Astrocyte (in vitro differentiated cells and primary cell): ENCODE data around the gene DDT.
"Not testable (repeated sequence)": the region's sequence is repeated elsewhere in the genome, so short reads cannot be mapped to it uniquely, and the experiment has no call there.

ENCODE experiments used
- EZH2 ChIP-seq: IDR thresholded peaks from 2 replicates; pipeline ENCODE4 v1.6.1; 2012; ENCODE audit warnings: mild to moderate bottlenecking, low read length, inconsistent platforms; ENCODE audit not compliant: insufficient read depth
- TF ChIP-seq, protein P1 (sequence below): IDR thresholded peaks from 2 replicates; pipeline ENCODE4 v1.5.1; 2011; ENCODE audit warnings: low read depth, mild to moderate bottlenecking, inconsistent platforms, low read length, moderate library complexity; ENCODE audit not compliant: insufficient read depth

DNA sequence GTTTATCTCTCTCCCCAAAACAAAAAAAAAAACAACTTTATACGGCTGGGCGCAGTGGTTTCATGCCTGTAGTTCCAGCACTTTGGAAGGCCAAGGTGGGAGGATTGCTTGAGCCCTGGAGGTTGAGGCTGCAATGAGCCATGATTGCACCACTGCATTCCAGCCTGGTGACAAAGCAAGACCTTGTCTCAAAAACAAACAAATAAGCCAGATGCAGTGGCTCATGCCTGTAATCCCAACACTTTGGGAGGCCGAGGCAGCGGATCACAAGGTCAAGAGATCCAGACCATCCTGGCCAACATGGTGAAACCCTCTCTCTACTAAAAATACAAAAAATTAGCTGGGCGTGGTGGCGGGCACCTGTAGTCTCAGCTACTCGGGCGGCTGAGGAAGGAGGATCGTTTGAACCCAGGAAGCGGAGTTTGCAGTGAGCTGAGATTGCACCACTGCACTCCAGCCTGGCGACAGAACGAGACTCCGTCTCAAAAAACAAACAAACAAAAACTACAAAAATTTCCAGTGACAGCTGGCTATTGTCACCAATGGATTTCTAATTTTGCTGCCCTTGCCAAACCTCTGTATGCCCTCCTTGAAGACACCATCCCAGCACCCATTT lies 52.5 kb downstream of the DDT start:
- TF ChIP-seq, protein P1, sequence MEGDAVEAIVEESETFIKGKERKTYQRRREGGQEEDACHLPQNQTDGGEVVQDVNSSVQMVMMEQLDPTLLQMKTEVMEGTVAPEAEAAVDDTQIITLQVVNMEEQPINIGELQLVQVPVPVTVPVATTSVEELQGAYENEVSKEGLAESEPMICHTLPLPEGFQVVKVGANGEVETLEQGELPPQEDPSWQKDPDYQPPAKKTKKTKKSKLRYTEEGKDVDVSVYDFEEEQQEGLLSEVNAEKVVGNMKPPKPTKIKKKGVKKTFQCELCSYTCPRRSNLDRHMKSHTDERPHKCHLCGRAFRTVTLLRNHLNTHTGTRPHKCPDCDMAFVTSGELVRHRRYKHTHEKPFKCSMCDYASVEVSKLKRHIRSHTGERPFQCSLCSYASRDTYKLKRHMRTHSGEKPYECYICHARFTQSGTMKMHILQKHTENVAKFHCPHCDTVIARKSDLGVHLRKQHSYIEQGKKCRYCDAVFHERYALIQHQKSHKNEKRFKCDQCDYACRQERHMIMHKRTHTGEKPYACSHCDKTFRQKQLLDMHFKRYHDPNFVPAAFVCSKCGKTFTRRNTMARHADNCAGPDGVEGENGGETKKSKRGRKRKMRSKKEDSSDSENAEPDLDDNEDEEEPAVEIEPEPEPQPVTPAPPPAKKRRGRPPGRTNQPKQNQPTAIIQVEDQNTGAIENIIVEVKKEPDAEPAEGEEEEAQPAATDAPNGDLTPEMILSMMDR = not testable (repeated sequence)
- not testable (repeated sequence) for TF ChIP-seq EZH2
